IPS DF 6.9 (cell line): Measurements from ENCODE around the gene MGAT4A.

Experiments used
- DNase-seq: peaks from one replicate; pipeline ENCODE4 v3.0.0-alpha.2; 2013; ENCODE audit warnings: low read depth, low spot score
- H3K27ac ChIP-seq: one replicate; pipeline ENCODE4 v1.5.1; 2013; ENCODE audit warnings: low read length, control low read depth
- H3K27me3 ChIP-seq: 2 replicates; pipeline ENCODE4 v1.6.1; 2013; ENCODE audit warnings: mild to moderate bottlenecking, low read length; ENCODE audit not compliant: control insufficient read depth, insufficient read depth
- H3K36me3 ChIP-seq: 2 replicates; pipeline ENCODE4 v1.6.1; 2013; ENCODE audit warnings: low read length; ENCODE audit not compliant: control insufficient read depth, insufficient read depth
- H3K4me1 ChIP-seq: 2 replicates; pipeline ENCODE4 v1.6.1; 2013; ENCODE audit warnings: low read length; ENCODE audit not compliant: control insufficient read depth, insufficient read depth
- H3K4me3 ChIP-seq: 2 replicates; pipeline ENCODE4 v1.5.1; 2013; ENCODE audit warnings: mild to moderate bottlenecking, low read length
- H3K9me3 ChIP-seq: 2 replicates; pipeline ENCODE4 v1.6.1; 2013; ENCODE audit warnings: low read length, inconsistent platforms; ENCODE audit not compliant: control insufficient read depth, insufficient read depth
- WGBS: extraction: QIAGEN DNeasy Blood & Tissue Kit; methylation state at CpG from one replicate; pipeline ENCODE4 v1.1.7; 2013; ENCODE audit warnings: mixed read lengths, missing lambda C conversion rate; ENCODE audit not compliant: insufficient read length, insufficient coverage; 5-methylcytosine and 5-hydroxymethylcytosine counted together

MGAT4A gene

DNA sequence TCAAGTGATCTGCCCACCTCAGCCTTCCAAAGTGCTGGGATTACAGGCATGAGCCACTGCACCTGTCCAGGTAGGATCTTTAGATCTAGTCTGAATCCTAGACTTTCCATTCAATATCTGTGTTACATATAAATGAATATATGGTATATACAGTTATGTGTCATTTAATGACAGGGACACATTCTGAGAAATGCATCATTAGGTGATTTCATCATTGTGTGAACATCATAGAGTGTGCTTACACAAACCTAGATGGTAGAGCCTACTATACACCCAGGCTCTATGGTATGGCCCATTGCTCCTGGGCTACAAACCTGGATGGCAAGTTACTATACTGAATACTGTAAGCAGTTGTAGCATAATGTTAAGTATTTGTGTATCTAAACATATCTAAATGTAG, 15.5 kb upstream of the MGAT4A start:
- Histone ChIP-seq H3K4me1 (no peaks in the 10 kb centered on the region), H3K27me3 (no peaks in the 10 kb centered on the region), H3K4me3 (no peak overlapping the region), H3K27ac (no peak overlapping the region), H3K36me3 (no peaks in the 10 kb centered on the region), H3K9me3 (no peaks in the 10 kb centered on the region)
- DNase-seq = no peak

DNA sequence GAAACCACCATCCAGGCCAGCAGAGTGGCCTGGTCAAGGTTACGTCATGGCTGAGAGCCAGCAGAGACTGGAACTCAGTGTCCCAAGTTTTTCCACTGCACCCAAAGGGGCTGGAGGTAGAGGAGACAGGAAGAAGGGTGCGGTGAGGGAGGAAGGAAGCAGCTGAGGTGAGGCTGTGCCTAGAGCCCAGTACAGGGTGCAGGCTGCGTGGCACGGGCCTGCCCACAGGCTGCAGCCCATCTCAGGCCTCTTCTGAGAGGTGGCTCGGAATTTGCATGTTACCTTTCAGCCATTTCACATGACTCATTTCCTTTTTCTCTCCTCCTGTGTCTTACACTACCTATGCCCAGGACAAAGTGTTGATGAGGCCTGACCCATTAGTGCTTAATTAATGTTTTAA, 13.7 kb upstream of the MGAT4A start:
- H3K4me3 ChIP-seq = no peak overlapping the region

DNA sequence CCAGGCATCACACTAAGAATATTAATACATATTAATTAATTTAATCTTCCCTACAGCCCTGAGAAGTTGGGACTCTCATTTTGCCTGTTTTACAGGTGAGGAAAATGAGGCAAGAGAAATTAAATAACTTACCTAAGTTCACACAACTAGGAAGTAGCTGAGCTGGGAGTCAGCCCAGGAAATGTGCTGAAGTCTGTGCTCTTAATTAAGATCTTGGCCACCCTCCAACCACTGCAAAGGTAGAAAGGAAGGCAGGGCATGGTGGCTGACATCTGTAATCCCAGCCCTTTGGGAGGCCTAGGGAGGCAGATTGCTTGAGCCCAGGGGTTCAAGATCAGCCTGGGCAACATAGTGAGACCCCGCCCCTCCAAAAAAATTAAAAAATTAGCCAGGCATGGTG, 12.9 kb upstream of the MGAT4A start:
- no peaks in the 10 kb centered on the region for H3K36me3 ChIP-seq
- no peaks in the 10 kb centered on the region for H3K27me3 ChIP-seq
- no peak overlapping the region for H3K27ac ChIP-seq
- WGBS = no CpG with 5 or more reads among the region's 1 CpG
- H3K4me3 ChIP-seq = no peak overlapping the region
- DNase-seq = no peak
- H3K4me1 ChIP-seq = no peaks in the 10 kb centered on the region
- H3K9me3 ChIP-seq = no peaks in the 10 kb centered on the region

More for the DNA sequence above, 13.7 kb upstream of the MGAT4A start:
- no peaks in the 10 kb centered on the region for H3K36me3 ChIP-seq
- H3K27me3 ChIP-seq = no peaks in the 10 kb centered on the region
- no peak for DNase-seq
- no peak overlapping the region for H3K27ac ChIP-seq
- H3K9me3 ChIP-seq = no peaks in the 10 kb centered on the region
- WGBS = no CpG with 5 or more reads among the region's 5 CpGs
- no peaks in the 10 kb centered on the region for H3K4me1 ChIP-seq

DNA sequence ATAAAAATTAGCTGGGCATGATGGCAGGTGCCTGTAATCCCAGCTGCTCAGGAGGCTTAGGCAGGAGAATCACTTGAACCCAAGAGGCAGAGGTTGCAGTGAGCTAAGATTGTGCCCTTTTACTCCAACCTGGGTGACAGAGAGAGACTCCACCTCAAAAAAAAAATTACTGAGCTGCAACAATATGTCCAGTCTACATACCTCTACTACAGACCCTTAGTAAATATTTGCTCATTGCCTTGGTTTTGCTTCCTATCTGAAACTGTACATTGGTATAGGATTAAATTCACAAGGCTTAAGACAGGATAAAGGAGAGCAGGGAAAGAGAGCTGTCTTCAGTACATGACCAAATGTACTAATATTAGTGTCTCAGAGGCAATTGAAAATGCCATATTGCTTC, 8.1 kb upstream of the MGAT4A start:
- Histone ChIP-seq H3K27ac (no peak overlapping the region), H3K9me3 (no peaks in the 10 kb centered on the region)

DNA sequence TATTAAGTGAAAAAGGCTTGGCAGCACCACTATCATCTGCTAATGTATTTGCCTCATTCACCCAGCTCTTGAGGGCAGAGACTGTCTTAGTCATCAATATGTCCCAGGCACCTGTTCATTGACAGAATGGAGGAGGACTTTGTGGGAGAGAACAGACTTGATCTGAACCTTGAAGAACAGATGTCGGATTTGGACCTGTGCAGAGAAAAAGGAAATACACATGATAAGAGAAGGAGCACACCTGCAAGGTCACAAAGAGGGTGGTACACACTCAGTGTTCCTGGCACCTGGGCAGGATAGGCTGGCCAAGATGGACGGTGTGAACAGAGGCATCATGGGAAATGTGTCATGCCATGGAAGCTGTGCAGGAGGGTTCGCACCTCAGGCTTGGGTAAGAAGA, 7.4 kb upstream of the MGAT4A start:
- no CpG with 5 or more reads among the region's 3 CpGs for WGBS
- Histone ChIP-seq H3K9me3 (no peaks in the 10 kb centered on the region), H3K36me3 (no peaks in the 10 kb centered on the region)

More for the DNA sequence above, 8.1 kb upstream of the MGAT4A start:
- Histone ChIP-seq H3K36me3 (no peaks in the 10 kb centered on the region), H3K4me3 (no peak overlapping the region), H3K27me3 (no peaks in the 10 kb centered on the region), H3K4me1 (no peaks in the 10 kb centered on the region)
- DNase-seq = no peak

DNA sequence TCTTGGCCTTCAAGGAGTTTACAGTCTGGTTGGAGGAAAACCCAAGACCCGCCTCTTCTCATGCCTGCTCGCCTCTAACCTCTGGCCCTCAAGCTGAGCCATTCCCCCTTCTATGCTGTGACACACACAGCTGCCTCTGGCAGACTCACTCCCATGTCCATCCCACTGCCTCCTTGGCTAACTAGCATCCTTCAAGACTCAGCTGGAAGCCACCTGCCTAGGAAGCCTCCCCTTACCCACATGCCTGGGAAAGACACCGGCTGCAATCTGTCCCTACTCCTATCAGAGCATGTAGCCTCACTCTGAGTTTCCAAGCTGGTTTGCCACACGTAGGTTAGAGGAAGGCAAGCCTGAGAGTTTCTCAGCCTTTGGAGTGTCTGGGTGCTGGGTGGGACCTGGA, 6.9 kb upstream of the MGAT4A start:
- Histone ChIP-seq H3K27me3 (no peaks in the 10 kb centered on the region), H3K9me3 (no peaks in the 10 kb centered on the region), H3K4me3 (no peak overlapping the region), H3K4me1 (no peaks in the 10 kb centered on the region), H3K27ac (no peak overlapping the region), H3K36me3 (no peaks in the 10 kb centered on the region)
- WGBS = no CpG with 5 or more reads among the region's 4 CpGs
- no peak for DNase-seq

More for the DNA sequence above, 7.4 kb upstream of the MGAT4A start:
- DNase-seq = no peak
- Histone ChIP-seq H3K4me3 (no peak overlapping the region), H3K27ac (no peak overlapping the region), H3K27me3 (no peaks in the 10 kb centered on the region), H3K4me1 (no peaks in the 10 kb centered on the region)

DNA sequence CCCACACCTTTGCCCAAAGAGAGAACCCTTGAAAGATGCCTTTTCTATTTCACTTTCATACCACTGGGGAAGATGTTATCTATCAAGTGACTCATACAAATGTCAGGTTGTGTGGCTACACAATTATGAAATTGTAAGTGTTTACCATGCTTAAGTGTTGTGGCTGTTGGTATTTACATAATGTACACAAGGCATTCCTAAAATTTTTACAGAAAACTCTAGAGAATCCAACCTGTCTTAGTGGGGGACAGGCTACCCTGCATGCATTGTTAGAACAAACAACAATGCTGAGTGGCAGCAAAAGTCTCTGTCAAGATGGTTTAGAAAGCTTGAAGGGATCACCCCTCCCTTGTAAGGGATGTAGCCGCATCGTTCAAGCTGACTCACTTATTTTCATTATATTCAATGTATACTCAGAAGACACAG, 5.5 kb upstream of the MGAT4A start:
- H3K9me3 ChIP-seq = no peaks in the 10 kb centered on the region
- no peaks in the 10 kb centered on the region for H3K36me3 ChIP-seq
- H3K4me1 ChIP-seq = no peaks in the 10 kb centered on the region
- WGBS = no CpG with 5 or more reads among the region's 2 CpGs
- no peak for DNase-seq
- H3K27me3 ChIP-seq = peaks cover 8% of the 10 kb centered on the region; the same call in 1 of the 2 replicates
- H3K27ac ChIP-seq = no peak overlapping the region
- no peak overlapping the region for H3K4me3 ChIP-seq

DNA sequence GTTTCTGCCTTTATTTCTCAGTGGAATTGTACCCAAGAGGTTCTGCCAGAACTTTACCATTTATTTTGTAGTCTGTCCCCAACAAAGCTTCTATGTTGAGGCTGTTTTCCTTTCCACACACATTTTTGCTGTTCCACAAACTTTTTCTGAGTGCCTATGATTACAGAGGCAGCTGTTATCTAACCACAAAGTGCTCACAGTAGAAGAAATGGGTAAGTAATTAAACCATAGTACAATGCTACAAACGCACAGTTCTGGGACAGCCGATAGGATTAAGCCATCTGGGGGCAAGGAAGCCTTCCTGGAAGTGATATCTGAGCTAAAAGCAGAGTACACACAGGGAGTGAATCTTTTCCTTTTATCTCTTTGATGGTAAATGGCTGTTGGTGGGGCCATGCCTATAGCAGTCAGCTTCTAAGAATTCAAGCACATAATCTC, 3.9 kb upstream of the MGAT4A start:
- Histone ChIP-seq H3K4me1 (no peaks in the 10 kb centered on the region), H3K27ac (no peak overlapping the region), H3K36me3 (no peaks in the 10 kb centered on the region), H3K27me3 (peaks cover 12% of the 10 kb centered on the region; the same call in 1 of the 2 replicates), H3K4me3 (no peak overlapping the region), H3K9me3 (no peaks in the 10 kb centered on the region)
- WGBS = no CpG with 5 or more reads among the region's 2 CpGs
- no peak for DNase-seq

DNA sequence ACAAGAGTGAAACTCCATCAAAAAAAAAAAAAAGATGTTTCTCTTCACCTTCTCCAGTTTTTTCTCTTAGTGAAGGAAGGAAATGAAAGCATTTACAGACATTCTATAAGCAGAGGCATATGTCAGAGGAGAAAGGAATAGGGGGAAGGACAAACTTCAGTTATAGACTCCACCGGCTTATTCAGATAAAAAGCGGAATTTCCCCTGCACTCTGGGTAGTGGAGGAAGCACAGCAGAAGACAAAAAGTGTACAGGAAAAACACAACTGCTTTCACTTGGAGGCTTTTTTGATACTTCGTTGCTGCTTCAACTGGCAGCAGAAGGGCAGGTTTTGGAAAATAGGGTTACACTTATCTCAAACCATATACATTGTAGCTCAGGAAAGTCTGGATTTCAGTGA, 3.2 kb upstream of the MGAT4A start:
- Histone ChIP-seq H3K4me1 (no peaks in the 10 kb centered on the region), H3K27me3 (peaks cover 17% of the 10 kb centered on the region), H3K4me3 (no peak overlapping the region), H3K27ac (no peak overlapping the region), H3K36me3 (no peaks in the 10 kb centered on the region), H3K9me3 (no peaks in the 10 kb centered on the region)
- WGBS = no CpG with 5 or more reads among the region's 3 CpGs
- no peak for DNase-seq

DNA sequence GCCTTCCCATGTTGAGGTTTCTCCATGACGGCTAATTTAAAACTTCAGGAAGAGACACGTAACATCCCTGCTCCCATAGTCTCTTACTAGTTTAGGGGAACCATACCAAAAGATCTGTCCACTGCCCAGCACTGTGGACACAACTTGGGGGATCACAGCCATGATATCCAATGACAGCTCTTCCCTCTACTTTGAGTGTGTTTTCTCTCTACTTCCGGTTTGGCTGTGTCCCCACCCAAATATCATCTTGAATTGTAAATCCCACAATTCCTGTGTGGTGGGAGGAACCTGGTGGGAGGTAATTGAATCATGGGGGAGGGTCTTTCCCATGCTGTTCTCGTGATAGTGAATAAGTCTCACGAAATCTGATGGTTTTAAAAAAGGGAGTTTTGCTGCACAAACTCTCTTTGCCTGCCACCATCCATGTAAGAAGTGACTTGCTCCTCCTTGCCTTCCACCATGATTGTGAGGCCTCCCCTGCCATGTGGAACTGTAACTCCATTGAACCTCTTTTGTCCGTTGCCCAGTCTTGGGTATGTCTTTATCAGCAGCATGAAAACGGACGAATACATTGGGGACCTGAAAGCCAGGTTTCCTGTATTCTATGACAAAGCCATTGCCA, 1.6 kb upstream of the MGAT4A start:
- DNase-seq = no peak
- H3K4me1 ChIP-seq = no peaks in the 10 kb centered on the region
- no CpG with 5 or more reads among the region's 8 CpGs for WGBS
- H3K27me3 ChIP-seq = peaks cover 17% of the 10 kb centered on the region
- no peak overlapping the region for H3K27ac ChIP-seq
- H3K9me3 ChIP-seq = no peaks in the 10 kb centered on the region
- no peak overlapping the region for H3K4me3 ChIP-seq
- no peaks in the 10 kb centered on the region for H3K36me3 ChIP-seq

DNA sequence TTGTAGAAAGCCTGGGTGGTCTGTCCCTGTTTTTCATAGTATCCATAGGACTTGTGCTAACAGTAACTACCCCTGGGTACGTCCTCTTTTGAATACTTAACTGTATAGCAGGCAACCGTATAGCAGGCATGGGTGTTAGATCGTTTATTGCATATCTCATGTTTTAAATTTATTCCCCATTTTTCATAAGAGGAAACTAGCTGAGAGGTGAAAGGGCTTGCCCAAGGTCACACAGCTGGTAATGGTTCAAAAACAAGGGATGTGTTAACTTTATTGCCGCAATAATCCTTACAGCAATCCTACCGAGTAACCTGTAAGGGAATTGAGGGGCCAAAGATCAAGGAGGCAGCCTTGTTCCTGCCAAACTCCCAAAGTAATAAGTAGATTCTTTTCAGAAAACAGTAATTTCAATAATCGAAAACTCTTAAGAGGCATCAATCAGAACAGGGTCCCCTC, 990 bp upstream of the MGAT4A start:
- no peaks in the 10 kb centered on the region for H3K36me3 ChIP-seq
- no peaks in the 10 kb centered on the region for H3K9me3 ChIP-seq
- H3K27ac ChIP-seq = no peak overlapping the region
- H3K4me3 ChIP-seq = peak overlapping the region; percentile 63; the same call in 1 of the 2 replicates
- DNase-seq = no peak
- WGBS = no CpG with 5 or more reads among the region's 6 CpGs
- peaks cover 17% of the 10 kb centered on the region for H3K27me3 ChIP-seq
- H3K4me1 ChIP-seq = no peaks in the 10 kb centered on the region
